GM18951 (cell line): ENCODE results near the gene EPHA8.

Experiments used
- POLR2A ChIP-seq: IDR thresholded peaks from 4 replicates; pipeline ENCODE4 v1.6.1; 2011; ENCODE audit warnings: mild to moderate bottlenecking; ENCODE audit not compliant: insufficient read length, insufficient read depth; ENCODE audit errors: extremely low read depth
- in situ Hi-C: fragments of 300-500 bp; cut with MboI; formaldehyde crosslinking; loops from one replicate; pipeline ENCODE4 v1.12.0; 2022; ENCODE audit warnings: low sequenced_read_pairs, mixed read lengths, inconsistent platforms; ENCODE audit not compliant: unreplicated experiment

Gene EPHA8

DNA sequence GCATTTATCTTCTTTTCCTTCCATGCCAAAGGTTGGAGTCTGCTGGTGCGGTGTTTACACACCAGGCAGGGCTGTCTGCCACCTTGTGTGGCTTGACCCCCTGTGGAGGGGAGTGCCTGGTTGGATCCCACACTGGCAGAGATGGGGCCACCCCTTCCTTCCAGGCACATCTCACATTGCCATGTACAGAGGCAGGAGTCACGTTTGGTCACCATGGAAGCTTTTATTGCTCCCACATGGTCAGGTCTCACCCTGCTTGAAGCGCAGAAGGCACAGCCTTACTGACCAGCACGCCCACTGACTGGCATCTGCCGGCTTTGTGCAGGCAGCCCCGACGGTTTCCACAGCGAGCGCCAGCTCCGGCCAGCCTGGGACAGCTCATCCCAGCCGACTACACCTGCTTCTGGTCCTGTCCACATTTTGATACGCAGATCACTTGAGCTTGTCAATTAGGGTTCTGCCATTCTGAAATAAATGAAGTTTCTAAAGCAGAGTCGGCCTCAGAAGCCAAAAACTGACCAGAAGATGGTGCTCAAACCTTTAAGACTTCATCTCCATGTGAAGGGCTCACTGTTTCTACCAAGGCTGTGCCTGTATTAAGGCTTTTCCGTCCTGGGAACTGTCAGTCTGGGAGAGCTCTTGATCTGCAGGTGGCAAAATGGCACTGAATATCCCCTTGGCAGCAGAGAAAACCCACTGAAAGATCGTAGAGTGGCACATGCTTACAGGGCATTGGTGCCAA, 35.6 kb upstream of the EPHA8 start:
- in situ Hi-C loops = no loop called here
- no peak for TF ChIP-seq POLR2A

DNA sequence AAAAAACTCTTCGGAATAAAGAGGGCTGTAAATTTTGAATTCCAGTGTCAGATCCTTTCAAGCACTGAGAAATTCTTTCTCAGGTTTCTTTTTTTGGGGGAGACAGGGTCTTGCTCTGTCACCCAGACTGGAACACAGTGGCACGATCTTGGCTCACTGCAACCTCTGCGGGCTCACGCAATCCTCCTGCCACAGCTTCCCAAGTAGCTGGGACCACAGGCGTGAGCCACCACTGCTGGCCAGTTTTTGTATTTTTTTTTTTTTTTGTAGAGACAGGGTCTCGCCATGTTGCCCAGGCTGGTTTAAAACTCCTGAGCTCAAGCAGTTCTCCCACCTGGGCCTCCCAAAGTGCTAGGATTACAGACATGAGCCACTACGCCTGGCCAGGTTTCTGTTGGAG, 34.8 kb upstream of the EPHA8 start:
- in situ Hi-C loops = no loop called here
- TF ChIP-seq POLR2A = no peak

DNA sequence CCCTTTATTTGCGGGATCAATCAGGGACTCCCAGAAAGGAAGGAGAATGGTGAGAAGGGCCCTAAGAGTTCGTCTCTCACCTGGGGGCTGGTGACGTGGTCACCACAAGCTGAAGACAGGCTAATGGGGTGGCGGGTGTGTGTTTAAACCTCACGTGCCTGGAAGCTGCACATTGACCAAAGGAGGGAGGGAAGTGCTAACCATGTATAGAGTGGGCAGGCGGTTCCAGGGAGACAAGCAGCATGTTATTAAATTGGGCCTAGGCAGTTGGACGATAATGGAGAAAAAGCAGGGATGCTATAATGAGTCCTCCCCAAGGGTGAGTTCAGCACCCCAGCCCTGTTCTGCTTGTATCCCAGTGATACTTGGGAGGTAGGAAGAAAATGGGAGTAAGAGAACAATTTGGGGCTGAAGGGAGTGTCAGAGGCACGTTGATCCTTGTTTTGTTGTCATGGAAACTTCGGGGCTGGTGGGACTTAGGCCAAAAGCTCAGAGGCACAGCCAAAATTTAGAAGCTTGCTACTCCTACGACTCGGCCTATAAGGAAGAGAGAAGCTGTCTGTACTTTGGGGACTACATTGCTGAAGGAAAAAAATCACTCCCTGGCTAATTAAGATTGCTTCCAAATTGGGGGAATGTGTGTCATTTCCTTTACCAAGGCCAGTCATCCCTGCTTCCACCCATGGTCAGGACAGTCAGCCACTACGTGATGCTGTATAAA, 33.2 kb upstream of the EPHA8 start:
- TF ChIP-seq POLR2A = no peak
- in situ Hi-C loops = no loop called here

DNA sequence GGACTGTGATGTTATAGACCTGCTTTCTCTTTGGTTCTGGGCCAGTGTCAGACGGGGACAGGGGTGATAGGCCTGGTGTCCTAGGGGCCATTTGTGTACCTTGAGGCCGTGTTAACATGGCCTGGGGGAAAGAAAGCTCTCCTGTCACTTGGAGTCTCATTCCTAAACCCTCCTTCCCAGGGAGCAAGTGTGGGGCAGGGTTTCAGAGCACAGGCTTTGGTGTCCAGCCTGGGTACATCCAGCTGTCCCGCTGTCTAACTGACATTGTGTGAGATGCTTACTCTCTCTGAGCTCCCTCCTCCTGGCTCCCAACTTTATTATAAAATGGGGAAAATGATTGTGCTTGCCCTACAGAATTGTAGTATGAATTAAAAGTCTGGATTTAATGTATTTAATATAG, 32.6 kb upstream of the EPHA8 start:
- in situ Hi-C loops = no loop called here
- TF ChIP-seq POLR2A = no peak

DNA sequence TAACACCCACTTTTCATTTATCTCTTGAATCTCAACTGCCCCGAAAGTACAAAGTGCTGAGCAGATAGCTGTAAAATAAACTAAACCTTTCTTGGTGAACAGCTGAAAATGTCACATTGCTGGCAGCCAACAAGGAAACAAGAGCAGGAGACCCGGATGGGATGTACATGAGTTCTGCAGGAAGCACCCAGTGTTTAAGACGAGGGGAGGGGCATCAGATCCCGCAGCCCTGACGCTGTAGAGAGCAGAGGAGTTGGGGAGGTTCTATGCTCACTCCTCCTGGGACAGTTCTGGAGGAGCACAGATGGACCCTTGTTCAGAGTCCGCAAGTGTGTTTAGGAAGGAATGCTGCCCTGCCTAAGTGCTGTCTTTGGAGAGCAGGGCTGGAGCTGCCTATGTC, 32.0 kb upstream of the EPHA8 start:
- TF ChIP-seq POLR2A = no peak
- in situ Hi-C loops = no loop called here

DNA sequence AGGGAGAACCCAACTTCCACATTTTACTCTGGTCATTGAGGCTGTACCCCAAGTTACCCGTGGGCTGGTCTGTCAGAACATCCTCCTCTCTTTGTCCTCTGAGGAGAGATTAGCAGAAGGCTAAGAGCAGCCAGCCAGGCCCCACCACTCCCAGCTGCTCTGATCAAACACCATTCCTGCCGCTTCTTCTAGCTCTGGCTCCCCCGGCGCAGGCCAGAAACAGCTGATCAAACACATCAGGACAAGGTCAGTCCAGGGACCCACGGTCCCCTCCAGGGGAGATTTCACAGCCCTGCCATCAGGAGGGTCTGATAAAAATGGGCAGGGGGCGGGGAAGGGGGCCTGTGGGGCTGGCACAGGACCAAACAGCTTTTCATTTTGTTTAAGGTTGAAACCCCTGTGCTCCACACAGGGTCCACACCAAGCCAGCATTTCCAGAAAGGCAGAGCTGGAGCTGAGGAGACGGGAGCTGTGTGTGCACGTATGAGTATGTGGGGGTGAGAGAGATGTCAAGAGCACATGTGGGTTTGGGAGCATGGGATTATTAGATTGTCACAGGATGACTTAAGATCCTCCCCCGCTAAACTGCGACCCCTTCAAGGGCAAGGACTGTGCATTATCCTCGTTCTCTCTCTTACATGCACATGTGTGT, 29.9 kb upstream of the EPHA8 start:
- in situ Hi-C loops = no loop called here
- no peak for TF ChIP-seq POLR2A

DNA sequence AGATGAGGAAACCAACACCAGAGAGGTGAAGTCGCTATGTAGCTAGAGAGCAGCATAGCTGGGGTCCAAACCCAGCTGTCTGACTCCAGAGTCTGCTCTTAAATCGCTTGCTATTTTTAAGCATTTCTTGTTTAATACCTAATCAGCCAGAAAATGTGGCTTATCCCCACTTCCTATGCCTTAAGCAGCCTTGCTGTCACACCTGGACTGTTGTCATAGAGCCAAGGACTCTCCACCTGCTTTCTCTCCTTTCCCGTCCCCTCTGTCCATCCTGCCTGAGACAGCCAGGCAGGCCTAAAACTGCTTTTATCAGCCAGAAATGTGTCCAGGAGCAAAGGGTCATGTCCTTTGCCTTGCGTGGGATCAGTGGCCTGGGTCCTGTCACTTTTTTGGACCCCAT, 28.3 kb upstream of the EPHA8 start:
- in situ Hi-C loops = no loop called here
- TF ChIP-seq POLR2A = no peak

DNA sequence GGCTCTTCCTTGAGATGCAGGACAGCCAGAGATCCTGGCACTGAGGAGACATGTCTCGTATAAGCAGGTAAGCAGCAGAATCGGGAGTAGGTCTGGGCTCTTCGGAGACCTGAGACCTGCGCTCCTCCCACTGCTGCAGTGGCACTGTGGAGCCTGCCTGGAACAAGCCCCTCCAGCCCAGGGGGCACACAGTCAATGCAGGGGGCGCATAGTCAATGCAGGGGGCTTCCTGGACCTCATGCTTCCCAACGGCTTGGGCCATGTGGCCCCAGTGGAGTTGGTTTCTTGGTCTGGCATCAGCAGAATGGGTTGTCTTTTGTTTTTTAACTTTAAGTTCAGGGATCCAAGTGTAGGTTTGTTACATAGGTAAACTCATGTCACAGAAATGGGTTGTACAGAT, 27.9 kb upstream of the EPHA8 start:
- TF ChIP-seq POLR2A = no peak
- in situ Hi-C loops = no loop called here

DNA sequence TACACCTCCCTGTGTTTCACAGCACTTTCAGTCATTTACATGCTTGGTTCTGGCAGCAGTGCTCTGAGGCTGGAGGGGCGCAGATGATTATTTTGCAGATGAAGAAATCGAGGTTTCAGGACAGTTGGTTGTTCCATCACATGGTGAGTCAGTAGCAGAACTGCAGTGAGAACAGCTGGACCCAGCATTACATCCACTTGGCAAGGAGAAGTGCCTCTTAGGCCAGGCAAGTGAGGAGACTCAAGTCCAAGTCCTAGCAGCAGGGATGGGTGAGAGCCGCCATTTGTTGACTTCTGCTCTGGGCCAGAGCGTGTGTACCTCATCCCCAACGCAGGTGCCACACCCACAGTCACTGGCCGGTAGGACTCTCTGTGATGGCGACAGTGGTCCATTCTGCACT, 26.8 kb upstream of the EPHA8 start:
- in situ Hi-C loops = no loop called here
- TF ChIP-seq POLR2A = no peak

DNA sequence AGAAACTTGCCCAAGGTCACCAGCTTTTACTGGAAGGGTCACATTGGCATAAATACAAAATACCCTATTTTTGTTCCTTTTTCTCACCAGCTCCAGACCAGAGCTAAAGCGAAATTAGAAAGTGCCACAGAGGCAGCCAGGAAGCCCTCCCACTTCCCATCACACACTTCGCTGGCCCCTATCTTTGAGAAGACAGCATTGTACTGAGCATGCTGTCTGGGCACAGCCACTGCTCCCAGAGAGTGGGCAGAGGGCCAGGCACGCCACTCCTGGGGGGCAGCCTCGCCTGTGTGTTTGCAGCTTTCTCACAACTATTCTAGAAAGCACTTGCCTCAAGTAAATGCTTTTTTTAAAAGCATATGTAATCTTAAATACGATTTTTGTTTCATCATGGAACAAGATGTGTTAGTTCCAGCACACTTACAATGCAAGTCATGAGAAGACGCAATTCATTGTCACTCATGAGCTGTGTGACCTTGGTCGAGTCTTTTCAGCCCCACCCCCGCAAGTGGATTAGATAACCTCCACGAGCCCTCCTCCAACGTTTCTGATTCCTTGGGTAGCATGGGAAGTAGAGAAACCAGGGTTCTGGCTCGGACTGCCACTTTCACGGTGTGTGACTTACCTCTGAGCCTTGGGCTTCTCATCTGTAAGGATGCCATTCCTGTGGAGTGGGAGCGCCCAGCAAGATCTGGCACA, 25.7 kb upstream of the EPHA8 start:
- no peak for TF ChIP-seq POLR2A
- in situ Hi-C loops = no loop called here

DNA sequence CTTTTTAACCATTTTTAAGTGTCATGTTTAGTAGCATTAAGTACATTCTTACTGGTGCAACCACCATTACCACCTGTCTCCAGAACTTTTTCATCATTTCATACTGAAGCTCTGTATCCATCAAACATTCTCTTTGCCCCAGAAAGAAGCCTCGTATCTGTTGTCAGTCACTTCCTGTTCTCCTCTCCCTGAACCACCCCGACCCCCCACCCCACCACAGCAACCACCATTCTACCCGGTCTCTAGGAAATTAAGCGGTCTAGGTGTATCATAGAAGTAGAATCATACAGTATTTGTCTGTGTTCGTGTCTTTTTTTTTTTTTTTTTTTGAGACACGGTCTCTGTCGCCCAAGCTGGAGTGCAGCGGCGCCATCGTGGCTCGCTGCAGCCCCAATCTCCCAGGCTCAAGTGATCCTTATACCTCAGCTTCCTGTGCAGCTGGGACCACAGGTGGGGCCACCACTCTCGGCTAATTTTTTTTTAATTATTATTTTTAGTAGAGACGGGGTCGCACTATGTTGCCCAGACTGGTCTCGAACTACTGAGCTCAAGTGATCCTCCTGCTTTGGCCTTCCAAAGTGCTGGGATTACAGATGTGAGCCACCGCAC, 23.7 kb upstream of the EPHA8 start:
- TF ChIP-seq POLR2A = no peak
- in situ Hi-C loops = no loop called here

DNA sequence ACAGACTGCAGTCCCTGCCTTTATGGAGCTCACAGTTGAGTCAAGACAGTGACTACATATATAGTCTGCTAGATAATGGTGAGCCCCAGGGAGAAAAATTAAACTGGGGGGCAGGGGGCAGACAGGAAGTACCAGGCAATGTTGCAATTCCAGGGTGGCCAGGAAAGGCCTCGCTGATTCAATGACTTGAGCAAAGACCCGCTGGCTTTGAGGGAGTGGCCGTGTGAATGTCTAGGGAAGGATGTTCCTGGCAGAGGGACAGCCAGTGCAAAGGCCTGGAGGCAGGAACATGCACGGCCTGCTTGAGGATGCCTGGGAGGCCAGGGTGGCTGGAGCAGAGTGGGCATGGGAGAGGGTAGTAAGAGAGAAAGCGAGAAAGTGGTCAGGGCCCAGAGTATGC, 23.0 kb upstream of the EPHA8 start:
- in situ Hi-C loops = no loop called here
- TF ChIP-seq POLR2A = no peak

DNA sequence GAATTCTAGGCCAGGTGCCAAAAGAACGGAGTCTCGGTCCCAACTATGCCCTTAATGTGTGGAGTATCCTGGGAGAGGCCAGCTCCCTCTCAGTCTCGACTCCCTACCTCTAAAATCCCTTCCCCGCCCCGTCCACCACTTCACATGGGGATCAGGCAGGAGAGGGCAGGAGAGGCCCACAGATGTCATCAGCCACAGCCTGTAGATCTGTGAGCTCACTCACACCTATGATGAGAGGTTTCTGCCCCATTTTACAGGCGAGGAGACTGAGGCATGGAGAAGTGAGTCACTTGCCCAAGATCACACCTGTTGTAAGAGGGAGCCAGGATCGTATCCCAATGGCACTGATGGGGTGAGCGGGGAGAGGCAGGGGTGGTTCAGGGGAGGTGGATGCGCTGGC, 20.4 kb upstream of the EPHA8 start:
- in situ Hi-C loops = no loop called here
- no peak for TF ChIP-seq POLR2A
